ENCODE data around the gene TKFC. TPM values are rescaled to one million over a fixed set of nuclear protein-coding genes. Genes with fewer than 3 reads are reported as not detected.

The TKFC gene
- total RNA-seq, 1 experiment from 2014 or later = 168 TPM

DNA sequence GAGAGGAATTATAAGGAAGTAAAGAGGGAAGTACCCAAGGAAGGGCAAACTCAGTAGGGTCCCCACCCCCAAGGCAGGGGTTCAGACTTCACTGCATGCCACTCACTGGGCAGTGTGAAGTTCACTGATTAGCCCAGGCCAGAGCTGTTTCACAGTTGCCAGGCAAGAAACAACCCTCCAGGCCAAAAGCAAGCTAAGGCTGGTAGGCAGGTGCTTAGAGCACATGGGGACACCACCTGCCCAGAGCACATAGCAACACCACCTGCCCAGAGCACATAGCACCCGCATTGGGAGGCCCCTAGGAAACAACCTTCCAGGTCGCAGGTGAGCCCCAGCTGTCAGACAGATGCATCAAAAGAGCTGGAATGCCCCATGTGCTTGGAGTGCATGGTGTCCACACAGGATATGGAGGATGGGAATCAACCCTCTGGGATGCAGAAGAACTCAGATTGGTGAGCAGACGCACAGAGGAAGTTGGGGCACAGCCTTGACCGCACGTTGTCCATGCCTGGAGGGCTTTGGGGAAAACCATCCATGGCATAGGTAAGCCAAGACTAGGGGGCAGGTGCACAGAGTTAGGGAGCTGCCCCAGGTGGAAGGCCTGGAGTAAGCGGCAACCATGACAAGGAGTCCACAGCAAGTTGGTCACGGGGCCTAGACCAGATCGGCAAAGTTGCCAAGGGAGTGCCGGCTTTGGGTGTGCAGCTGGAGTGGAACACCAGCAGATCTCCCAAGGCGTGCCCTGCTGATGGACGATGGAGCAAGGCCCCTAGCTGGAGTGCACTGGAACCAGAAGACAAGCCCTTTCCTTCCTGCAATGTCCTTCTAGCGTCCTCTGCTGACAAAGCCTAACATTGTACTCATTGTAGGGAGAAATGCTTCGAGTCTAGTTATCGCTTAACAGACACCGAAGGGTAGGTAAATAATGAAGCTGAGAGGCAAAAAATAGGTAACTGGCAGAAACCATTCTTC is 51.5 kb downstream of the TKFC start:
- Histone ChIP-seq H3K4me3 (no peak overlapping the region), H3K4me2 (no peak overlapping the region), H4K20me1 (ENCODE audit: insufficient read depth) (no peaks in the 10 kb centered on the region), H3F3A (ENCODE audit: insufficient read depth, low read depth) (peaks cover 13% of the 10 kb centered on the region), H2AFZ (no peak overlapping the region), H3K27me3 (ENCODE audit: insufficient read depth, low read depth) (no peaks in the 10 kb centered on the region), H3K36me3 (ENCODE audit: low read depth) (no peaks in the 10 kb centered on the region), H3K4me1 (replicated peaks; ENCODE audit: insufficient read depth) (peaks cover 4% of the 10 kb centered on the region), H3K9me2 (ENCODE audit: insufficient read depth) (no peaks in the 10 kb centered on the region), H3K27ac (no peak overlapping the region), H3K79me2 (ENCODE audit: low read depth) (no peaks in the 10 kb centered on the region), H3K9me3 (ENCODE audit: insufficient read depth, low read depth) (0 out of 2 replicates have a peak, but pooled peaks cover 1% of the 10 kb centered on the region)
- intact Hi-C loops (cut with micrococcal nuclease; ENCODE audit: unreplicated experiment) = loop anchor here (1.0 to 5.0 kb wide), 6 partner anchors 22 to 607 kb away; partner anchors contain the start of gene TMEM138
- TF ChIP-seq CTCF (conservative IDR thresholded peaks at IDR 0.05) (no peak), EZH2 (IDR thresholded peaks at IDR 0.05; ENCODE audit: low read depth) (no peak)
- DNase-seq = no peak
- ChIA-PET POLR2A (ENCODE audit: unreplicated experiment) (interaction anchor here (0.7 to 1.3 kb wide), 2 partner anchors 22 to 24 kb away, joined by 5 to 12 read pairs; partner anchors contain the start of genes CYB561A3 and TMEM138), CTCF (interaction anchor here (0.6 to 2.8 kb wide), 7 partner anchors 43 to 1682 kb away, joined by 3 to 45 read pairs (median 5); no protein-coding TSS in a partner anchor)
- no TSS peak for BruUV-seq (replicated peaks)

- ChIA-PET CTCF (interaction anchor here (0.6 kb wide), 1 partner anchor 114 kb away, joined by 6 read pairs; no protein-coding TSS in a partner anchor), POLR2A (ENCODE audit: unreplicated experiment) (no interaction called here)
- Histone ChIP-seq H3K27me3 (ENCODE audit: insufficient read depth, low read depth) (no peaks in the 10 kb centered on the region), H3K9me2 (ENCODE audit: insufficient read depth) (no peaks in the 10 kb centered on the region), H3K27ac (no peak overlapping the region), H3K4me2 (no peak overlapping the region), H3K36me3 (ENCODE audit: low read depth) (no peaks in the 10 kb centered on the region; the same call in 1 of the 2 replicates), H3K9me3 (ENCODE audit: insufficient read depth, low read depth) (0 out of 2 replicates have a peak, but pooled peaks cover 2% of the 10 kb centered on the region), H3K4me1 (replicated peaks; ENCODE audit: insufficient read depth) (peaks cover 11% of the 10 kb centered on the region), H2AFZ (no peak overlapping the region), H4K20me1 (ENCODE audit: insufficient read depth) (no peaks in the 10 kb centered on the region), H3K4me3 (no peak overlapping the region), H3K79me2 (ENCODE audit: low read depth) (no peaks in the 10 kb centered on the region; the same call in 1 of the 2 replicates), H3F3A (ENCODE audit: insufficient read depth, low read depth) (peaks cover 23% of the 10 kb centered on the region)
- DNase-seq = no peak
- intact Hi-C loops (cut with micrococcal nuclease; ENCODE audit: unreplicated experiment) = no loop called here
- BruUV-seq (replicated peaks) = no TSS peak
- TF ChIP-seq EZH2 (IDR thresholded peaks at IDR 0.05; ENCODE audit: low read depth) (no peak), CTCF (conservative IDR thresholded peaks at IDR 0.05) (no peak)
These were observed 57.1 kb downstream of the TKFC start for GRCh38 chr11:61390161-61390560.

GRCh38 chr11:61392981-61393595 is 60.1 kb downstream of the TKFC start:
- no peaks in the 10 kb centered on the region; the same call in 1 of the 2 replicates for H3K36me3 ChIP-seq (ENCODE audit: low read depth)
- H3K27ac ChIP-seq = peak overlapping the region; percentile 52
- peaks cover 11% of the 10 kb centered on the region for H3K4me1 ChIP-seq (replicated peaks; ENCODE audit: insufficient read depth)
- BruUV-seq (replicated peaks) = no TSS peak
- DNase-seq = peak in 1 of 2 experiments; percentile 10
- 0 out of 2 replicates have a peak, but pooled peaks cover 2% of the 10 kb centered on the region for H3K9me3 ChIP-seq (ENCODE audit: insufficient read depth, low read depth)
- H3K27me3 ChIP-seq (ENCODE audit: insufficient read depth, low read depth) = no peaks in the 10 kb centered on the region
- H3K9me2 ChIP-seq (ENCODE audit: insufficient read depth) = no peaks in the 10 kb centered on the region
- peak overlapping the region; percentile 81 for H3K4me3 ChIP-seq
- TF ChIP-seq EZH2 (IDR thresholded peaks at IDR 0.05; ENCODE audit: low read depth) = no peak
- TF ChIP-seq CTCF (conservative IDR thresholded peaks at IDR 0.05) = no peak; the same call in 1 of the 2 replicates
- no peaks in the 10 kb centered on the region for H4K20me1 ChIP-seq (ENCODE audit: insufficient read depth)
- intact Hi-C loops (cut with micrococcal nuclease; ENCODE audit: unreplicated experiment) = loop anchor here (2.0 kb wide), 2 partner anchors 32 to 60 kb away; partner anchors contain the start of genes CYB561A3, DDB1 and TKFC
- CTCF ChIA-PET = interaction anchor here (0.6 to 2.4 kb wide), 6 partner anchors 9 to 572 kb away, joined by 4 to 21 read pairs (median 4); partner anchors contain the start of genes CYB561A3 and TMEM138
- H3F3A ChIP-seq (ENCODE audit: insufficient read depth, low read depth) = peaks cover 16% of the 10 kb centered on the region; the same call in 1 of the 2 replicates
- POLR2A ChIA-PET (ENCODE audit: unreplicated experiment) = interaction anchor here (0.7 kb wide), 1 partner anchor 1435 kb away, joined by 3 read pairs; no protein-coding TSS in a partner anchor
- peak overlapping the region; percentile 99 for H2AFZ ChIP-seq
- no peaks in the 10 kb centered on the region; the same call in 1 of the 2 replicates for H3K79me2 ChIP-seq (ENCODE audit: low read depth)
- H3K4me2 ChIP-seq = peak overlapping the region; percentile 83

Measured in PC-9 (cell line).